ENCODE measurements around the gene SPATA2L. TPM values are rescaled to one million over a fixed set of nuclear protein-coding genes. Genes with fewer than 3 reads are reported as not detected.

SPATA2L gene
- total RNA-seq, 1 donor from 2014 or later = 10.8 TPM

- H3K9ac ChIP-seq (ENCODE audit: low read length) = no peak overlapping the region
- Mint-ChIP-seq H3K27me3 (ENCODE audit: low read depth, unreplicated experiment) (no peaks in the 10 kb centered on the region), H3K36me3 (ENCODE audit: low read depth, unreplicated experiment) (peaks cover 15% of the 10 kb centered on the region), H3K4me1 (ENCODE audit: low read depth, unreplicated experiment) (no peaks in the 10 kb centered on the region), H3K27ac (ENCODE audit: unreplicated experiment) (no peak overlapping the region), H3K9me3 (ENCODE audit: unreplicated experiment) (no peaks in the 10 kb centered on the region), H3K4me3 (ENCODE audit: unreplicated experiment) (no peak overlapping the region)
- H3K27ac ChIP-seq (ENCODE audit: low read depth, low read length) = no peak overlapping the region
- peaks cover 39% of the 10 kb centered on the region for H4K20me1 ChIP-seq (ENCODE audit: insufficient read depth, low read length)
- no peaks in the 10 kb centered on the region for H3K4me1 ChIP-seq (ENCODE audit: insufficient read depth, low read length)
- no peak overlapping the region for H3K4me3 ChIP-seq (ENCODE audit: insufficient read depth, low read depth, low read length)
- FAIRE-seq (no peak), DNase-seq (ENCODE audit: low read depth) (no peak)
- no peaks in the 10 kb centered on the region for H3K27me3 ChIP-seq (ENCODE audit: insufficient read depth, low read length)
- H2AFZ ChIP-seq (ENCODE audit: low read depth, low read length) = no peak overlapping the region
- TF ChIP-seq CTCF (IDR thresholded peaks at IDR 0.05; ENCODE audit: insufficient read depth, low read depth, low read length) = no peak
- TF ChIP-seq EZH2 (IDR thresholded peaks at IDR 0.05; ENCODE audit: insufficient read depth, low read length) = no peak
- peaks cover 12% of the 10 kb centered on the region for H3K36me3 ChIP-seq (ENCODE audit: insufficient read depth, low read length)
- H3K79me2 ChIP-seq (ENCODE audit: insufficient read depth, low read length) = peaks cover 5% of the 10 kb centered on the region
- no peaks in the 10 kb centered on the region for H3K9me3 ChIP-seq (ENCODE audit: insufficient read depth, low read depth, low read length)
- H3K4me2 ChIP-seq (ENCODE audit: low read length) = no peak overlapping the region
These were observed 7.3 kb downstream of the SPATA2L start for GRCh38 chr16:89693931-89694783.

- Histone ChIP-seq H3K79me2 (ENCODE audit: insufficient read depth, low read length) (peaks cover 12% of the 10 kb centered on the region), H3K4me3 (ENCODE audit: insufficient read depth, low read depth, low read length) (no peak overlapping the region), H2AFZ (ENCODE audit: low read depth, low read length) (no peak overlapping the region), H3K9me3 (ENCODE audit: insufficient read depth, low read depth, low read length) (no peaks in the 10 kb centered on the region), H3K36me3 (ENCODE audit: insufficient read depth, low read length) (peaks cover 12% of the 10 kb centered on the region), H3K27me3 (ENCODE audit: insufficient read depth, low read length) (no peaks in the 10 kb centered on the region), H3K9ac (ENCODE audit: low read length) (no peak overlapping the region), H3K4me1 (ENCODE audit: insufficient read depth, low read length) (no peaks in the 10 kb centered on the region), H4K20me1 (ENCODE audit: insufficient read depth, low read length) (peaks cover 36% of the 10 kb centered on the region), H3K27ac (ENCODE audit: low read depth, low read length) (no peak overlapping the region), H3K4me2 (ENCODE audit: low read length) (no peak overlapping the region)
- H3K27ac Mint-ChIP-seq (ENCODE audit: unreplicated experiment) = no peak overlapping the region
- no peaks in the 10 kb centered on the region for H3K27me3 Mint-ChIP-seq (ENCODE audit: low read depth, unreplicated experiment)
- no peak overlapping the region for H3K4me3 Mint-ChIP-seq (ENCODE audit: unreplicated experiment)
- TF ChIP-seq EZH2 (IDR thresholded peaks at IDR 0.05; ENCODE audit: insufficient read depth, low read length) (no peak), CTCF (IDR thresholded peaks at IDR 0.05; ENCODE audit: insufficient read depth, low read depth, low read length) (no peak)
- FAIRE-seq (no peak), DNase-seq (ENCODE audit: low read depth) (no peak)
- H3K36me3 Mint-ChIP-seq (ENCODE audit: low read depth, unreplicated experiment) = peaks cover 10% of the 10 kb centered on the region
- H3K4me1 Mint-ChIP-seq (ENCODE audit: low read depth, unreplicated experiment) = no peaks in the 10 kb centered on the region
- no peaks in the 10 kb centered on the region for H3K9me3 Mint-ChIP-seq (ENCODE audit: unreplicated experiment)
These were observed 8.2 kb downstream of the SPATA2L start for GRCh38 chr16:89693289-89693731.
